ENCODE measurements around the gene PTPN4.

- TF ChIP-seq CTCF (IDR thresholded peaks at IDR 0.05), result no peak
- no peak for TF ChIP-seq POLR2A (IDR thresholded peaks at IDR 0.05)
Observed at GRCh38 chr2:119820275-119820674, 60.6 kb downstream of the PTPN4 start.

Measured in ovary (tissue), 3 donors.